Gastrocnemius medialis (tissue), 4 donors: ENCODE data around the gene PEX26.

Experiments
- CTCF ChIP-seq, 5 experiments: fragments of 450-650 bp in 3 of 5; fragments of 200-600 bp in 2 of 5; sonication (generic) in 2 of 5; IDR thresholded peaks in 4 of 5; conservative IDR thresholded peaks in 1 of 5; 1 replicate in 4 of 5; 2 replicates in 1 of 5; pipeline ENCODE4 v1.5.1; 2016 to 2019; ENCODE audit warnings: antibody characterized with exemption in 5 of 5, mild to moderate bottlenecking in 3 of 5, moderate library complexity in 3 of 5
- POLR2A ChIP-seq, 2 donors: fragments of 450-650 bp; IDR thresholded peaks; one replicate each; pipeline ENCODE4 v1.6.1; 2017; ENCODE audit warnings: antibody characterized with exemption in 2 of 2, mild to moderate bottlenecking in 2 of 2, moderate library complexity in 2 of 2

DNA sequence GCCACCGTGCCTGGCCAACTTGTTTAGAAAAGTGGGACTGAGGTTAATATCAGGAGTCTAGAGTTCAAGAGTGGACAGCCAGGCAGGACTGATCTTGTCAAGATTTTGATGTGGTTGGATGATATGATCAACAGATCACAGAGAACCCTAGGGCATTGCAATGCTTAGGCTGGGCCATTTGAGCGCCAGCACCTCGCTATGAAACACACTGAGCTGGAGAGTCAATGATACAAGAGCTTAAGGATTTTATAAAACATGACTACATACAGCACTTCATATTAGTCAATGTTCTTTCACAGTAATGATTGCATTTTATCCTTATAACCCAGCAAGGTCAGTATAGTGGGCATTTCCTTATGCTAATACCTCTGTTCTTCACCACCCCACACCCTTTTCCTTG is 15.4 kb upstream of the PEX26 start:
- TF ChIP-seq CTCF (IDR thresholded peaks at IDR 0.05 in 4 of 5, conservative IDR thresholded peaks at IDR 0.05 in 1 of 5): no peak
- no peak for TF ChIP-seq POLR2A (IDR thresholded peaks at IDR 0.05)
